ENCODE results near the gene OR51B6. TPM values are rescaled to one million over a fixed set of nuclear protein-coding genes. Genes with fewer than 3 reads are reported as not detected.
A peak's percentile ranks its signal among the peaks of the same experiment; 100 is the strongest.

OR51B6 gene
- total RNA-seq, 4 donors from 2014 or later = not detected

- Histone ChIP-seq H3K4me3 (no peak overlapping the region), H3K36me3 (no peaks in the 10 kb centered on the region), H3K9me3 (no peaks in the 10 kb centered on the region), H3K4me1 (no peaks in the 10 kb centered on the region), H3K27ac (no peak overlapping the region), H3K27me3 (no peaks in the 10 kb centered on the region)
- ATAC-seq = no peak
- in situ Hi-C loops (cut with MboI; ENCODE audit: low sequenced_read_pairs in 4 of 4) (no loop called here), intact Hi-C loops (cut with DNase I; ENCODE audit: low total_unique reads) (no loop called here)
- no peak for TF ChIP-seq CTCF (IDR thresholded peaks at IDR 0.05 in 4 of 5, conservative IDR thresholded peaks at IDR 0.05 in 1 of 5)
- no peak for TF ChIP-seq POLR2A (IDR thresholded peaks at IDR 0.05)
- DNase-seq = no peak
Measured at GRCh38 chr11:5368502-5369043, 17.3 kb downstream of the OR51B6 start.

GRCh38 chr11:5369789-5370188, 18.5 kb downstream of the OR51B6 start:
- in situ Hi-C loops (cut with MboI; ENCODE audit: low sequenced_read_pairs in 4 of 4) = no loop called here
- Histone ChIP-seq H3K36me3 (no peaks in the 10 kb centered on the region), H3K27ac (no peak overlapping the region), H3K27me3 (no peaks in the 10 kb centered on the region), H3K4me1 (no peaks in the 10 kb centered on the region), H3K4me3 (no peak overlapping the region), H3K9me3 (no peaks in the 10 kb centered on the region)
- TF ChIP-seq POLR2A (IDR thresholded peaks at IDR 0.05) (no peak), CTCF (IDR thresholded peaks at IDR 0.05 in 4 of 5, conservative IDR thresholded peaks at IDR 0.05 in 1 of 5) (no peak)
- no peak for ATAC-seq
- intact Hi-C loops (cut with DNase I; ENCODE audit: low total_unique reads) = no loop called here
- no peak for DNase-seq

DNA sequence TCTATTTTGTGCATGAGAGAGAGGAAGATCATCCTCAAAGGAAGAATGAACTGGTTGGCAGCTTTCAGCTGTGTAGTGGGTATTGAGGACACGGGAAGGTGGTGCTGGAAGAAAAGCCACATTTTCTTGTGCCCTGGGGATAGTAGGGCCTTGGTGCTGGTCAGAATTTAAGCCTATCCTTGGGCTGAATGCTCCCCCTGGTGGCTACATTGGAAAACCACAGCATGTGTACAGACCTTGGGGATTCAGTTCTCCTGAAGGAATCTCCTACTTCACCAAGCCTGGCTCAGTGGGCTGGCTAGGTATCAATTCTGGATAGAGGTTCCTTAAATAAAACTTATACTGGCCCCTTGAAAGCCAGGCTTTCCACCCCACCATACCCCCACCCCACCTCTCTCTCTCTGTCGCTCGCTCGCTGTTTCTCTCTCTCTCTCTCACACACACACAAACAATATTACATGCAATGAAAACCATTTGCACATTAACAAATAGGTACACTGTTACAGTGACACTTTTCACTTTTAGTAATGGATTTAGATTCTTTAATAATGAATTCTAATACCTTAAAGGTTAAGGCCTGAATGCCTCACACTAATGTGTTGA, 29.5 kb downstream of the OR51B6 start:
- Histone ChIP-seq H3K36me3 (no peaks in the 10 kb centered on the region), H3K9me3 (no peaks in the 10 kb centered on the region), H3K27ac (no peak overlapping the region), H3K4me1 (no peaks in the 10 kb centered on the region), H3K27me3 (no peaks in the 10 kb centered on the region), H3K4me3 (no peak overlapping the region)
- in situ Hi-C loops (cut with MboI; ENCODE audit: low sequenced_read_pairs in 4 of 4) = no loop called here
- ATAC-seq (no peak), DNase-seq (no peak)
- peak in 2 of 5 experiments; percentile 24 to 30 for TF ChIP-seq CTCF (IDR thresholded peaks at IDR 0.05 in 4 of 5, conservative IDR thresholded peaks at IDR 0.05 in 1 of 5)
- no peak for TF ChIP-seq POLR2A (IDR thresholded peaks at IDR 0.05)
- intact Hi-C loops (cut with DNase I; ENCODE audit: low total_unique reads) = no loop called here

DNA sequence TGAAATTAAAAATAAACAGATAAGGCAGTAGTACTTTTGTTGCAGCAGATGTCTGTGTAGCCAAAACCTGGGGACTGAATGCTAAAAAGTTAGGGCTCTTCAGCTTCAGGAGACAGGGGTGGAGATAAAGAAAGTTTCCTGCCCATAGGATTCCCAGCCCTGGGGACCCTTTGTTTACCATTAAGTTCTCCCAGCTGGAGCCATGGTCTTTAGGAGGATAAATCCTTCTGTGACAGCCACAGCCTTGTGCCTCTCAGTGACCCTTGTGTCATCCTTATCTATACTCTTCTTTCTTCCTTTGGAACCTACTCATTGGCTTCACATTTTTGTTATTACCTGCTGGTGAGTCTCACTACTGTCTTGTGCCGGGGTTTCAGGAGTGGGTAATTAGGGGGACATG, 32.3 kb downstream of the OR51B6 start, which contains the start of gene OR51M1:
Gene OR51M1 (plus strand): TSS at position 237 of the 400 bp plus-strand sequence. CDS start 5,587 bp downstream, outside the sequence.
- intact Hi-C loops (cut with DNase I; ENCODE audit: low total_unique reads) (no loop called here), in situ Hi-C loops (cut with MboI; ENCODE audit: low sequenced_read_pairs in 4 of 4) (no loop called here)
- Histone ChIP-seq H3K4me3 (no peak within 1 kb of the TSS), H3K27ac (no peak within 1 kb of the TSS), H3K36me3 (no peaks in the 10 kb centered on the region), H3K9me3 (no peaks in the 10 kb centered on the region), H3K27me3 (no peaks in the 10 kb centered on the region), H3K4me1 (no peaks in the 10 kb centered on the region)
- no peak for DNase-seq
- TF ChIP-seq POLR2A (IDR thresholded peaks at IDR 0.05) (no peak), CTCF (IDR thresholded peaks at IDR 0.05 in 4 of 5, conservative IDR thresholded peaks at IDR 0.05 in 1 of 5) (no peak)
- no peak for ATAC-seq

All from gastrocnemius medialis (tissue), 4 donors.